ENCODE results near the gene TLL1.

TLL1 gene

GRCh38 chr4:165872461-165873297 is at the start of gene TLL1:
Gene TLL1, plus strand, starts transcription at chr4:165873237. Its CDS starts 668 bp downstream, at chr4:165873905.
- H3K4me2 ChIP-seq (ENCODE audit: insufficient read depth, low read length): no peak within 1 kb of the TSS
- no peak within 1 kb of the TSS for H3K4me3 ChIP-seq (ENCODE audit: low read depth in 1 of 2, low read length in 2 of 2)
- DNase-seq (no peak), ATAC-seq (ENCODE audit: insufficient read depth, low read depth) (no peak)
- no peaks in the 10 kb centered on the region for H3K27me3 ChIP-seq (ENCODE audit: insufficient read depth, low read length, poor library complexity)
- no peak within 1 kb of the TSS for H3K27ac ChIP-seq (ENCODE audit: low read length)
- no peaks in the 10 kb centered on the region for H3K9me3 ChIP-seq (ENCODE audit: insufficient read depth, low read length, severe bottlenecking)
- no peaks in the 10 kb centered on the region for H3K36me3 ChIP-seq (ENCODE audit: insufficient read depth, low read length)
- H3K9ac ChIP-seq (ENCODE audit: low read depth, low read length): no peak within 1 kb of the TSS
- TF ChIP-seq EZH2 (IDR thresholded peaks at IDR 0.05; ENCODE audit: borderline replicate concordance, low read depth, low read length, severe bottlenecking): no peak
- TF ChIP-seq, protein P1, sequence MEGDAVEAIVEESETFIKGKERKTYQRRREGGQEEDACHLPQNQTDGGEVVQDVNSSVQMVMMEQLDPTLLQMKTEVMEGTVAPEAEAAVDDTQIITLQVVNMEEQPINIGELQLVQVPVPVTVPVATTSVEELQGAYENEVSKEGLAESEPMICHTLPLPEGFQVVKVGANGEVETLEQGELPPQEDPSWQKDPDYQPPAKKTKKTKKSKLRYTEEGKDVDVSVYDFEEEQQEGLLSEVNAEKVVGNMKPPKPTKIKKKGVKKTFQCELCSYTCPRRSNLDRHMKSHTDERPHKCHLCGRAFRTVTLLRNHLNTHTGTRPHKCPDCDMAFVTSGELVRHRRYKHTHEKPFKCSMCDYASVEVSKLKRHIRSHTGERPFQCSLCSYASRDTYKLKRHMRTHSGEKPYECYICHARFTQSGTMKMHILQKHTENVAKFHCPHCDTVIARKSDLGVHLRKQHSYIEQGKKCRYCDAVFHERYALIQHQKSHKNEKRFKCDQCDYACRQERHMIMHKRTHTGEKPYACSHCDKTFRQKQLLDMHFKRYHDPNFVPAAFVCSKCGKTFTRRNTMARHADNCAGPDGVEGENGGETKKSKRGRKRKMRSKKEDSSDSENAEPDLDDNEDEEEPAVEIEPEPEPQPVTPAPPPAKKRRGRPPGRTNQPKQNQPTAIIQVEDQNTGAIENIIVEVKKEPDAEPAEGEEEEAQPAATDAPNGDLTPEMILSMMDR (IDR thresholded peaks at IDR 0.05; ENCODE audit: borderline replicate concordance, extremely low read depth, low read length, poor library complexity, severe bottlenecking): no peak
- no peaks in the 10 kb centered on the region for H3K4me1 ChIP-seq (ENCODE audit: insufficient read depth, low read length)
- H3K79me2 ChIP-seq (ENCODE audit: insufficient read depth, low read length): no peaks in the 10 kb centered on the region
- no peaks in the 10 kb centered on the region for H4K20me1 ChIP-seq (ENCODE audit: insufficient read depth, low read length)
- no peak within 1 kb of the TSS for H2AFZ ChIP-seq (ENCODE audit: low read depth, low read length)

- no peak overlapping the region for H3K4me3 ChIP-seq (ENCODE audit: low read depth in 1 of 2, low read length in 2 of 2)
- DNase-seq (no peak), ATAC-seq (ENCODE audit: insufficient read depth, low read depth) (no peak)
- no peak overlapping the region for H3K27ac ChIP-seq (ENCODE audit: low read length)
- no peaks in the 10 kb centered on the region for H3K9me3 ChIP-seq (ENCODE audit: insufficient read depth, low read length, severe bottlenecking)
- H3K4me1 ChIP-seq (ENCODE audit: insufficient read depth, low read length): no peaks in the 10 kb centered on the region
- H4K20me1 ChIP-seq (ENCODE audit: insufficient read depth, low read length): no peaks in the 10 kb centered on the region
- H3K79me2 ChIP-seq (ENCODE audit: insufficient read depth, low read length): no peaks in the 10 kb centered on the region
- H3K9ac ChIP-seq (ENCODE audit: low read depth, low read length): no peak overlapping the region
- H3K27me3 ChIP-seq (ENCODE audit: insufficient read depth, low read length, poor library complexity): no peaks in the 10 kb centered on the region
- TF ChIP-seq, protein P1 (IDR thresholded peaks at IDR 0.05; ENCODE audit: borderline replicate concordance, extremely low read depth, low read length, poor library complexity, severe bottlenecking): no peak
- no peak for TF ChIP-seq EZH2 (IDR thresholded peaks at IDR 0.05; ENCODE audit: borderline replicate concordance, low read depth, low read length, severe bottlenecking)
- H2AFZ ChIP-seq (ENCODE audit: low read depth, low read length): no peak overlapping the region
- no peak overlapping the region for H3K4me2 ChIP-seq (ENCODE audit: insufficient read depth, low read length)
- no peaks in the 10 kb centered on the region for H3K36me3 ChIP-seq (ENCODE audit: insufficient read depth, low read length)
Measured at GRCh38 chr4:165826166-165826565, 46.9 kb upstream of the TLL1 start.

DNA sequence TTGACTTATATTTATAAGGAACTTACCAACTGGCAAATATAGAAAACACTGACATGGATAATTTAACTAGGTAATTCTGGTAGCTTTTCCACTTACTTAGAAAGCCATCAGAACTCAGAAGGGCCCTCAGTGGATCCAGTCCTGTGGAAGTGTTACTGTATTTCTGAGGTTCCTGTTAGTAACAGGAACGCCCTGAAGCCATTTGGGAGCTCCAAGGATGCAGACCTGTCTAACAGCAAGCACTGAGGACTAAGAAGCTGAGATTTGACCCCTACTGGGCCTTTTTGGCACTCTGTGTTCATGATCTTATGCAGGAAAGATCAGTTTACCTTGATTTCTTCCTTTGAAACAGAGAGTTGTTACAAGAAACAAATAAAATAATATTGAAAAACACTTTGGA is 46.0 kb upstream of the TLL1 start:
- Histone ChIP-seq H3K4me2 (ENCODE audit: insufficient read depth, low read length) (no peak overlapping the region), H3K4me1 (ENCODE audit: insufficient read depth, low read length) (no peaks in the 10 kb centered on the region), H3K4me3 (ENCODE audit: low read depth in 1 of 2, low read length in 2 of 2) (no peak overlapping the region), H3K9ac (ENCODE audit: low read depth, low read length) (no peak overlapping the region), H4K20me1 (ENCODE audit: insufficient read depth, low read length) (no peaks in the 10 kb centered on the region), H3K79me2 (ENCODE audit: insufficient read depth, low read length) (no peaks in the 10 kb centered on the region), H3K9me3 (ENCODE audit: insufficient read depth, low read length, severe bottlenecking) (no peaks in the 10 kb centered on the region), H3K36me3 (ENCODE audit: insufficient read depth, low read length) (no peaks in the 10 kb centered on the region), H3K27ac (ENCODE audit: low read length) (no peak overlapping the region), H3K27me3 (ENCODE audit: insufficient read depth, low read length, poor library complexity) (no peaks in the 10 kb centered on the region), H2AFZ (ENCODE audit: low read depth, low read length) (no peak overlapping the region)
- no peak for DNase-seq
- TF ChIP-seq, protein P1 (IDR thresholded peaks at IDR 0.05; ENCODE audit: borderline replicate concordance, extremely low read depth, low read length, poor library complexity, severe bottlenecking): no peak
- no peak for TF ChIP-seq EZH2 (IDR thresholded peaks at IDR 0.05; ENCODE audit: borderline replicate concordance, low read depth, low read length, severe bottlenecking)
- no peak for ATAC-seq (ENCODE audit: insufficient read depth, low read depth)
